K562 (cell line): ENCODE results near the gene PIK3CB. TPM values are rescaled to one million over a fixed set of nuclear protein-coding genes. Genes with fewer than 3 reads are reported as not detected.

Experiments used
- EWSR1 ChIP-seq: fragments of 450-650 bp; IDR thresholded peaks from 2 replicates; pipeline ENCODE4 v1.6.1; 2018; ENCODE audit warnings: borderline replicate concordance, mild to moderate bottlenecking, low read depth, moderate library complexity; ENCODE audit not compliant: partially characterized antibody
- EZH2 ChIP-seq: IDR thresholded peaks from 2 replicates; pipeline ENCODE4 v1.6.1; 2012; ENCODE audit warnings: low read depth, mild to moderate bottlenecking, inconsistent platforms, low read length, borderline replicate concordance
- NFXL1 ChIP-seq: fragments of 450-650 bp; formaldehyde crosslinking; IDR thresholded peaks from 2 replicates; pipeline ENCODE4 v1.4.0; 2021; ENCODE audit warnings: mild to moderate bottlenecking
- RBBP5 ChIP-seq: fragments of 200-600 bp; sonication (generic); IDR thresholded peaks from 2 replicates; pipeline ENCODE4 v1.6.1; 2012; ENCODE audit warnings: borderline replicate concordance, mild to moderate bottlenecking, low read length, control low read depth, inconsistent platforms; ENCODE audit not compliant: insufficient read depth, poor library complexity, severe bottlenecking
- SRSF3 ChIP-seq: fragments of 200-400 bp; formaldehyde crosslinking; IDR thresholded peaks from 2 replicates; pipeline ENCODE4 v1.6.1; 2016; ENCODE audit warnings: mild to moderate bottlenecking, low read length, moderate library complexity; ENCODE audit not compliant: insufficient read depth
- SRSF9 ChIP-seq: fragments of 200-400 bp; formaldehyde crosslinking; IDR thresholded peaks from 2 replicates; pipeline ENCODE4 v1.6.1; 2017; ENCODE audit warnings: low read depth, low read length, borderline replicate concordance
- ZNF184 ChIP-seq: sonication (generic); formaldehyde crosslinking; IDR thresholded peaks from 2 replicates; pipeline ENCODE4 v1.5.0; 2020; ENCODE audit warnings: missing genetic modification reagents
- ZNF444 ChIP-seq: fragments of 250-450 bp; sonication (Bioruptor Pico); IDR thresholded peaks from 2 replicates; pipeline ENCODE4 v1.4.0; 2020; ENCODE audit warnings: mild to moderate bottlenecking, moderate library complexity
- polyA plus RNA-seq, 8 experiments: library from polyadenylated mRNA; depleted of rRNA in 4 of 8; stranded (reverse) in 5 of 8; unstranded in 3 of 8; fragments of >200 nt; fragmentation: Nextera tagmentation in 2 of 8; fragmentation: Illumina TruSeq in 1 of 8; extraction: Ambion mirVana in 2 of 8; extraction: Trizol in 1 of 8; gene quantifications; 2 replicates each; pipeline versions ENCODE4 v1.2.1 to v1.2.3, GENCODE V29; 2011 to 2014; ENCODE audit warnings: inconsistent platforms in 1 of 8, missing spikeins in 1 of 8
- total RNA-seq, 7 experiments: library from RNA; depleted of rRNA in 6 of 7; stranded (reverse); fragments of >200 nt in 6 of 7; fragmentation: Illumina TruSeq in 2 of 7; extraction: Trizol in 2 of 7; gene quantifications; 2 replicates each; pipeline versions ENCODE4 v1.2.1 to v1.2.3, GENCODE V29; 2011 to 2021; ENCODE audit warnings: low replicate concordance in 1 of 7
- TF ChIP-seq, protein P1 (sequence below): fragments of 450-650 bp; IDR thresholded peaks from 2 replicates; pipeline ENCODE4 v1.6.1; 2016; ENCODE audit warnings: mild to moderate bottlenecking, moderate library complexity
- TF ChIP-seq, protein P2 (sequence below): fragments of 250-450 bp; sonication (Bioruptor Pico); IDR thresholded peaks from 2 replicates; pipeline ENCODE4 v1.8.0; 2021; ENCODE audit warnings: moderate library complexity, mild to moderate bottlenecking, inconsistent platforms
- TF ChIP-seq, protein P3 (sequence below): fragments of 450-650 bp; formaldehyde crosslinking; IDR thresholded peaks from 2 replicates; pipeline ENCODE4 v1.4.0; 2022; ENCODE audit warnings: missing genetic modification characterization

Gene PIK3CB
- total and polyA plus RNA-seq, 9 of the 15 experiments (the other 6 are each of a cell fraction or from before 2014, with no cell fraction given): 15.3 to 62.6 (median 28.3) TPM

DNA sequence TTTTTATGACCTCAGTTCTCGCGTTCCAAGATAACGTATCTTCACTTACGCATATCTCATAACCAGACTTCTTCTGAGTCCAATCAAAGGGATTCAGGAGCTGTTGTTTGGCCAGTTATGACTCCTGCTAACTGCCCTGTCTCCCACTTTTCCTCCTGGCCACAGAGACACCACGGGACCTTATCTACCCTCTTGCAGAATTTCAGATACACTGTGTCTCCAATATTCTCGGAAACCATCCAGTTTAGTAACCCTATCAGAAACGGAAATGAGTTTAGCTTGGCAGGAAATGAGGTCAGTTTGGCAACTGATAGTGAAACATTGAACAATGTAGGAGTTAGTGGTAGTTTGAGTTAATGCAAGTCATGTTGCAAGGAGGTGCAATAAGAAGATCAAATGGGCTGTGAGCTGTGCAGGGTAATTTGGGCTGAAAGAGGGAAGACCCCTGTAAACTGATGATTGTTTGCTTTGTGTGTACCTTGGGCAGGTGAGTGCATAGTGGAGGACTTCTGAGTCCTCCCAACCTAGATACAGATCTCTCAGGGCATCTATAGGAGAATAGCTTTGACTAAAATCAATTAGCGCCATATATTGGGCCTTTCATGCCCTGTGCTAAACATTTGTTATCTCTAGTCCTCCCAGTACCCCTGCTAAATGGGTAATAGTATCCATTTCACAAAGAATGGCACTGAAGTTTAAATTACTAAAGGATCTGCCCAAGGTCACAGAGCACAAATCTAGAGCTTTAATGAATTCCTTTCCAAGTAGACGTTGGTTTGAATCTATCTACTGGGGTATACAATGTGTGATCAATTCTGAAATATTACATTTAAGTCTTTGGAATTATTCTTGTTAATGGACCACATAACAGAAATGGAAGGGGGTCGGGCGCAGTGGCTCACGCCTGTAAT lies 41.3 kb upstream of the PIK3CB start (continued):
- TF ChIP-seq, protein P1, sequence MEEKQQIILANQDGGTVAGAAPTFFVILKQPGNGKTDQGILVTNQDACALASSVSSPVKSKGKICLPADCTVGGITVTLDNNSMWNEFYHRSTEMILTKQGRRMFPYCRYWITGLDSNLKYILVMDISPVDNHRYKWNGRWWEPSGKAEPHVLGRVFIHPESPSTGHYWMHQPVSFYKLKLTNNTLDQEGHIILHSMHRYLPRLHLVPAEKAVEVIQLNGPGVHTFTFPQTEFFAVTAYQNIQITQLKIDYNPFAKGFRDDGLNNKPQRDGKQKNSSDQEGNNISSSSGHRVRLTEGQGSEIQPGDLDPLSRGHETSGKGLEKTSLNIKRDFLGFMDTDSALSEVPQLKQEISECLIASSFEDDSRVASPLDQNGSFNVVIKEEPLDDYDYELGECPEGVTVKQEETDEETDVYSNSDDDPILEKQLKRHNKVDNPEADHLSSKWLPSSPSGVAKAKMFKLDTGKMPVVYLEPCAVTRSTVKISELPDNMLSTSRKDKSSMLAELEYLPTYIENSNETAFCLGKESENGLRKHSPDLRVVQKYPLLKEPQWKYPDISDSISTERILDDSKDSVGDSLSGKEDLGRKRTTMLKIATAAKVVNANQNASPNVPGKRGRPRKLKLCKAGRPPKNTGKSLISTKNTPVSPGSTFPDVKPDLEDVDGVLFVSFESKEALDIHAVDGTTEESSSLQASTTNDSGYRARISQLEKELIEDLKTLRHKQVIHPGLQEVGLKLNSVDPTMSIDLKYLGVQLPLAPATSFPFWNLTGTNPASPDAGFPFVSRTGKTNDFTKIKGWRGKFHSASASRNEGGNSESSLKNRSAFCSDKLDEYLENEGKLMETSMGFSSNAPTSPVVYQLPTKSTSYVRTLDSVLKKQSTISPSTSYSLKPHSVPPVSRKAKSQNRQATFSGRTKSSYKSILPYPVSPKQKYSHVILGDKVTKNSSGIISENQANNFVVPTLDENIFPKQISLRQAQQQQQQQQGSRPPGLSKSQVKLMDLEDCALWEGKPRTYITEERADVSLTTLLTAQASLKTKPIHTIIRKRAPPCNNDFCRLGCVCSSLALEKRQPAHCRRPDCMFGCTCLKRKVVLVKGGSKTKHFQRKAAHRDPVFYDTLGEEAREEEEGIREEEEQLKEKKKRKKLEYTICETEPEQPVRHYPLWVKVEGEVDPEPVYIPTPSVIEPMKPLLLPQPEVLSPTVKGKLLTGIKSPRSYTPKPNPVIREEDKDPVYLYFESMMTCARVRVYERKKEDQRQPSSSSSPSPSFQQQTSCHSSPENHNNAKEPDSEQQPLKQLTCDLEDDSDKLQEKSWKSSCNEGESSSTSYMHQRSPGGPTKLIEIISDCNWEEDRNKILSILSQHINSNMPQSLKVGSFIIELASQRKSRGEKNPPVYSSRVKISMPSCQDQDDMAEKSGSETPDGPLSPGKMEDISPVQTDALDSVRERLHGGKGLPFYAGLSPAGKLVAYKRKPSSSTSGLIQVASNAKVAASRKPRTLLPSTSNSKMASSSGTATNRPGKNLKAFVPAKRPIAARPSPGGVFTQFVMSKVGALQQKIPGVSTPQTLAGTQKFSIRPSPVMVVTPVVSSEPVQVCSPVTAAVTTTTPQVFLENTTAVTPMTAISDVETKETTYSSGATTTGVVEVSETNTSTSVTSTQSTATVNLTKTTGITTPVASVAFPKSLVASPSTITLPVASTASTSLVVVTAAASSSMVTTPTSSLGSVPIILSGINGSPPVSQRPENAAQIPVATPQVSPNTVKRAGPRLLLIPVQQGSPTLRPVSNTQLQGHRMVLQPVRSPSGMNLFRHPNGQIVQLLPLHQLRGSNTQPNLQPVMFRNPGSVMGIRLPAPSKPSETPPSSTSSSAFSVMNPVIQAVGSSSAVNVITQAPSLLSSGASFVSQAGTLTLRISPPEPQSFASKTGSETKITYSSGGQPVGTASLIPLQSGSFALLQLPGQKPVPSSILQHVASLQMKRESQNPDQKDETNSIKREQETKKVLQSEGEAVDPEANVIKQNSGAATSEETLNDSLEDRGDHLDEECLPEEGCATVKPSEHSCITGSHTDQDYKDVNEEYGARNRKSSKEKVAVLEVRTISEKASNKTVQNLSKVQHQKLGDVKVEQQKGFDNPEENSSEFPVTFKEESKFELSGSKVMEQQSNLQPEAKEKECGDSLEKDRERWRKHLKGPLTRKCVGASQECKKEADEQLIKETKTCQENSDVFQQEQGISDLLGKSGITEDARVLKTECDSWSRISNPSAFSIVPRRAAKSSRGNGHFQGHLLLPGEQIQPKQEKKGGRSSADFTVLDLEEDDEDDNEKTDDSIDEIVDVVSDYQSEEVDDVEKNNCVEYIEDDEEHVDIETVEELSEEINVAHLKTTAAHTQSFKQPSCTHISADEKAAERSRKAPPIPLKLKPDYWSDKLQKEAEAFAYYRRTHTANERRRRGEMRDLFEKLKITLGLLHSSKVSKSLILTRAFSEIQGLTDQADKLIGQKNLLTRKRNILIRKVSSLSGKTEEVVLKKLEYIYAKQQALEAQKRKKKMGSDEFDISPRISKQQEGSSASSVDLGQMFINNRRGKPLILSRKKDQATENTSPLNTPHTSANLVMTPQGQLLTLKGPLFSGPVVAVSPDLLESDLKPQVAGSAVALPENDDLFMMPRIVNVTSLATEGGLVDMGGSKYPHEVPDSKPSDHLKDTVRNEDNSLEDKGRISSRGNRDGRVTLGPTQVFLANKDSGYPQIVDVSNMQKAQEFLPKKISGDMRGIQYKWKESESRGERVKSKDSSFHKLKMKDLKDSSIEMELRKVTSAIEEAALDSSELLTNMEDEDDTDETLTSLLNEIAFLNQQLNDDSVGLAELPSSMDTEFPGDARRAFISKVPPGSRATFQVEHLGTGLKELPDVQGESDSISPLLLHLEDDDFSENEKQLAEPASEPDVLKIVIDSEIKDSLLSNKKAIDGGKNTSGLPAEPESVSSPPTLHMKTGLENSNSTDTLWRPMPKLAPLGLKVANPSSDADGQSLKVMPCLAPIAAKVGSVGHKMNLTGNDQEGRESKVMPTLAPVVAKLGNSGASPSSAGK: no peak
- TF ChIP-seq, protein P2, sequence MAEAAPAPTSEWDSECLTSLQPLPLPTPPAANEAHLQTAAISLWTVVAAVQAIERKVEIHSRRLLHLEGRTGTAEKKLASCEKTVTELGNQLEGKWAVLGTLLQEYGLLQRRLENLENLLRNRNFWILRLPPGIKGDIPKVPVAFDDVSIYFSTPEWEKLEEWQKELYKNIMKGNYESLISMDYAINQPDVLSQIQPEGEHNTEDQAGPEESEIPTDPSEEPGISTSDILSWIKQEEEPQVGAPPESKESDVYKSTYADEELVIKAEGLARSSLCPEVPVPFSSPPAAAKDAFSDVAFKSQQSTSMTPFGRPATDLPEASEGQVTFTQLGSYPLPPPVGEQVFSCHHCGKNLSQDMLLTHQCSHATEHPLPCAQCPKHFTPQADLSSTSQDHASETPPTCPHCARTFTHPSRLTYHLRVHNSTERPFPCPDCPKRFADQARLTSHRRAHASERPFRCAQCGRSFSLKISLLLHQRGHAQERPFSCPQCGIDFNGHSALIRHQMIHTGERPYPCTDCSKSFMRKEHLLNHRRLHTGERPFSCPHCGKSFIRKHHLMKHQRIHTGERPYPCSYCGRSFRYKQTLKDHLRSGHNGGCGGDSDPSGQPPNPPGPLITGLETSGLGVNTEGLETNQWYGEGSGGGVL (CRISPR knock-in tag): no peak
- TF ChIP-seq NFXL1 (no peak), EZH2 (no peak), SRSF3 (no peak), EWSR1 (no peak), RBBP5 (peak; percentile 8), ZNF184 (CRISPR knock-in tag) (no peak), ZNF444 (0 out of 2 replicates have a peak, but pooled peaks have one; percentile 26), SRSF9 (no peak)
- TF ChIP-seq, protein P3, sequence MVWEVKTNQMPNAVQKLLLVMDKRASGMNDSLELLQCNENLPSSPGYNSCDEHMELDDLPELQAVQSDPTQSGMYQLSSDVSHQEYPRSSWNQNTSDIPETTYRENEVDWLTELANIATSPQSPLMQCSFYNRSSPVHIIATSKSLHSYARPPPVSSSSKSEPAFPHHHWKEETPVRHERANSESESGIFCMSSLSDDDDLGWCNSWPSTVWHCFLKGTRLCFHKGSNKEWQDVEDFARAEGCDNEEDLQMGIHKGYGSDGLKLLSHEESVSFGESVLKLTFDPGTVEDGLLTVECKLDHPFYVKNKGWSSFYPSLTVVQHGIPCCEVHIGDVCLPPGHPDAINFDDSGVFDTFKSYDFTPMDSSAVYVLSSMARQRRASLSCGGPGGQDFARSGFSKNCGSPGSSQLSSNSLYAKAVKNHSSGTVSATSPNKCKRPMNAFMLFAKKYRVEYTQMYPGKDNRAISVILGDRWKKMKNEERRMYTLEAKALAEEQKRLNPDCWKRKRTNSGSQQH (CRISPR knock-in tag): peak; percentile 90; the same call in 1 of the 2 replicates
